Fibroblast of lung (primary cell): Measurements from ENCODE around the gene POLR1G.

Source experiments
- CTCF ChIP-seq, 2 donors: IDR thresholded peaks in 1 of 2; conservative IDR thresholded peaks in 1 of 2; 1 replicate in 1 of 2; 2 replicates in 1 of 2; pipeline ENCODE4 v1.5.1; 2011 to 2012; ENCODE audit warnings: low read length in 2 of 2, control low read depth in 1 of 2, inconsistent platforms in 1 of 2, low read depth in 1 of 2, mild to moderate bottlenecking in 1 of 2
- EZH2 ChIP-seq: IDR thresholded peaks from 2 replicates; pipeline ENCODE4 v1.5.1; 2012; ENCODE audit warnings: low read length, control low read depth, mild to moderate bottlenecking; ENCODE audit errors: missing control alignments

GRCh38 chr19:45402298-45403061, 4.0 kb upstream of the POLR1G start:
- TF ChIP-seq CTCF (conservative IDR thresholded peaks at IDR 0.05 in 1 of 2, IDR thresholded peaks at IDR 0.05 in 1 of 2; ENCODE audit: low read depth in 1 of 2, low read length in 2 of 2) (peak; percentile 26 to 28), EZH2 (no peak)
